GDM1 (cell line): ENCODE measurements around the gene MRRF.
A peak's percentile ranks its signal among the peaks of the same experiment; 100 is the strongest.
"Not testable (repeated sequence)": the region's sequence is repeated elsewhere in the genome, so short reads cannot be mapped to it uniquely, and the experiment has no call there.

Source experiments
- DNase-seq: peaks from one replicate; lab custom pipeline; 2025; lab: John Stamatoyannopoulos, UW

The MRRF gene

GRCh38 chr9:122356627-122357026 lies 91.9 kb downstream of the MRRF start:
- DNase-seq: no peak

DNA sequence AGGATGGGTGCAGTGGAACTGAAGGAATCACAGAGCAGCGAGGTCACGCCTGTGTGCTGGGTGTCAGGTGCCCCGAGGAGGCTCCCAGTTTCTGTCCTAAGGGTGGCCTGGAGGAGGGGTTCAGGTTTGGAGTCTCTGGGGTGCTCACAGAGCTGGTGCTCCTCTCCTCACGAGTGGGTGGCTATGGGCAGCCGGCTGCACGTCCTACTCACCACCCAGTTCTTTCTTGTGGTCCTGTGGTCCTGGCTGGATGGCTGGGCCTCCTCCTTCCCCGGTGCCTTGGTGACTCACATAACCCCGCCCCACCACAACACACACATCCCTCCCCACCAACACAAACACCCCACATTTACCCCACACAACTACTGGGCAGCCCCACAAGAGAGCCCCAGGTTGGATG lies 96.2 kb downstream of the MRRF start:
- no peak for DNase-seq

- DNase-seq: not testable (repeated sequence)
Measured at GRCh38 chr9:122363131-122363530, 98.4 kb downstream of the MRRF start.

DNA sequence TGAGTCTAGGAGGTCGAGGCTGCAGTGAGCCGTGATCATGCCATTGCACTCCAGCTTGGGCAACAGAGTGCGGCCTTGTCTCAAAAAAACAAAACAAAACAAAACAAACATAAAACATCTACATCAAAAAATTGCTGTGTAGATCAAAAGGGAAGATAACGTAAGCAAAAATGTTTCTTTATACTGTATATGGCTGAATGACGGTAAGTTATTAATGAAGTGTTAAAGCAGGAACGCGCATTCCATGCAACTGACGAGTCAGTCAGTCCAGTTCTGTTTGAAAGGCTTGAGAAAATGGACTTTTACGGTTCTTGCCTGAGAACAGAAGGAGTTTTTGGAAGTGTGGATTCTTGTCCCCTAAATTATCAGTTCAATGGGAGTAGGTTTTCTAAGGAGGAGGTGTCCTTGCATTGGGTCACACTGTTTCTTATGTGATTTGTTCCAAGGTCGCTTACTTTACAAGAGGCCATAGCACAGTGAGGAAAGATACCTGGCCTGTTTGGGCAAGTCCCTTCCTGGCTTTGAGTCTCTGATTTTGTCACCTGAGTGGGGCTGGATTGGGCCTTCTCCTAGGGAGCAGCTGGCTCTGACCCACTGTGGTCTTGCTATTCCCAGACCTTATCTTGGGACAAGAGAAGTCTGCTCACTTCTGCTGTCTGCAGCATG lies 99.6 kb downstream of the MRRF start:
- DNase-seq: no peak

- DNase-seq: no peak
Measured at GRCh38 chr9:122364783-122365150, 100.1 kb downstream of the MRRF start.

DNA sequence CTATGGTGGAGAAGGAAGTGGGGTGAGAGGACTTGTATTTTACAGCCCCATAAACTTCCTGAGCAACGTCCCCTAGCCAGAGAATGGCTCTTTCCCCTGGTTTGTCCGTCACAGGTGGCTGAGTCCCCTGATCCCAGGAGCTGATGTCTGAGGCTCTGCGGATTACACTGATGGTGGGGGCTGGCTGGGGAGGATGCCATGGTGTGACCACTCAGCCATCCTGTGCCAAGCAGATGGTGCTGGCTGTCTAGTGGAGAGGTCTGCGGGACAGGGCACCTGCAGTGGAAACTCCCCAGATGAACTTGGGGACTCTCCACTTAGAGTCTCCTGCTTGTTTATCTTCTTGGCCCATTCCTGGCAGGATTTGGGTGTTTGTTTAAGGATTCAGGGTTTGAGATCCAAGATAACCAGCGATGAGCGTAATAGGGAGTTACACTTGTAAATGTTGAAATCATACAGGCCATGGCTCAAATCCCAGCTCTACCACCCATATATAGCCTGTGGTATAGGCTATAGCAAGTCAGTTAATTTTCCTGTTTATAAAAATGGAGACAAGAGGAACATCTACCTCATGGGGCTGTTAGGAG lies 101.5 kb downstream of the MRRF start:
- DNase-seq: no peak

DNA sequence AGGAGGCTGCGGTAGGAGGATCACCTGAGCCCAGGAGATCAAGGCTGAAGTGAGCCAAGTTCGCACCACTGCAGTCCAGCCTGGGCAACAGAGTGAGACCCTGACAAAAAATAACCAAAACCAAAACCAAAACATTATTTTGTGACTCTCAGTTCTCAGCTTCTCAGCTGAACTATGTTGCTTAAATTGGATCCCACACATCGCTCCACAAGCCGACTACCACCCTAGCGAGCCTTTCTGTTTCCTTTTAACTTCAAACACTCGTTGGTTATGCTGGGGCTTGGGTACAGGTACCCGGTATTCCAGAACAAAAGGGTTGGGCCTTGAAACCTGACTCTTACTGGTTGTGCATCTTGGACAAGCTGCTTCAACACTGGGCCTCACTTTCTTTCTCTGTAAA lies 102.4 kb downstream of the MRRF start:
- no peak for DNase-seq

DNA sequence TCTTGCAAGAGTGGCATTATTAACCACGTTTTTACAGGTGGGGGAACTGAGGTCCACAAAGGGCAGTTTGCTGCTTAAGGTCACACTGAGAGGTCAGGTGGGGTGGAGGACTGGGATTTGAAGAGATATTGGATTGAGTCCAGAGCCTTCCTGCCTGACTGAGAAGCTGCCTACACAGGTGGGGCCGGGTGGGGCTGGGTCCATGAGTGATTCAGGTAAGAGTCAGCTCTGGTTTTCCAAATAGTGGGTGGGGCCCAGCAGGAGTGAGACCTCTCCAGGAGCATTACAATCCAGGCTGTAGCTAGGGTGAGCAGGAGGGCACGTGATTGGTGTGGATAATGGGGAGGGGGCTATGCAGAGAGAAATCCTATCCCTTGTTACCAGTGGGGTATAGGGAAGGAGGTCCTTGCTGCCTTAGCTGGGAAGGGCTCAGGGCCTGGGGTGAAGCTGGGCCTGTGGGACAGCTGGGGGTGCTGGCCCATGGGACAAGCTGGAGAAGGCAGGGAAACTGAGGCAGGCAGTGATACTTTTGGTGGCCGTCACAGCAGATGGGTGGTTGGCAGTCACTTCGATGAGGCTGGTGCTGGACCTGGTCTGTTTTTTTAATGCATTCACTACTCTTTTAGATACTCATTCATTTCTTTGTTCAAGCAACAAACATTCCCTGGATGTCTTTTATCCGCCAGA lies 103.2 kb downstream of the MRRF start:
- DNase-seq: no peak

DNA sequence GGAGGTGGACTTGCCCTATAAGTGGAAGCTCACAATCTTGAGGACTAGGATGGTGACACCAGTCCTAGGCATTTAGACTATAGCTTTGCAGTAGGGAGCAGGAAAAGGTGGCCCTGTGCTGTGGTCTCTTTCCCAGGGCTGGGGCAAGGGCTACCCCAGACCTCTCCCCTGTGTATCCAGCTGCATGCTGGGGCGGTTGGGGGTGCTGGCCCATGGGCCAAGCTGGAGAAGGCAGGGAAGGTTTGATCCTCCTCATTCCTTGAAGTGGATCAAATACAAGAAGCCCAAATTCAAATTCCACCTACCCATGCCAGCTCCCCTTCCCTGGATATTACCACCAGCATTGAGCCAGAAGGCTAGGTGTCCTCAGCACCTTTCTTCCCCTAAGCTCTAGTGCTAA lies 104.0 kb downstream of the MRRF start:
- no peak for DNase-seq

GRCh38 chr9:122370303-122370702 lies 105.6 kb downstream of the MRRF start:
- DNase-seq: peak; percentile 51

DNA sequence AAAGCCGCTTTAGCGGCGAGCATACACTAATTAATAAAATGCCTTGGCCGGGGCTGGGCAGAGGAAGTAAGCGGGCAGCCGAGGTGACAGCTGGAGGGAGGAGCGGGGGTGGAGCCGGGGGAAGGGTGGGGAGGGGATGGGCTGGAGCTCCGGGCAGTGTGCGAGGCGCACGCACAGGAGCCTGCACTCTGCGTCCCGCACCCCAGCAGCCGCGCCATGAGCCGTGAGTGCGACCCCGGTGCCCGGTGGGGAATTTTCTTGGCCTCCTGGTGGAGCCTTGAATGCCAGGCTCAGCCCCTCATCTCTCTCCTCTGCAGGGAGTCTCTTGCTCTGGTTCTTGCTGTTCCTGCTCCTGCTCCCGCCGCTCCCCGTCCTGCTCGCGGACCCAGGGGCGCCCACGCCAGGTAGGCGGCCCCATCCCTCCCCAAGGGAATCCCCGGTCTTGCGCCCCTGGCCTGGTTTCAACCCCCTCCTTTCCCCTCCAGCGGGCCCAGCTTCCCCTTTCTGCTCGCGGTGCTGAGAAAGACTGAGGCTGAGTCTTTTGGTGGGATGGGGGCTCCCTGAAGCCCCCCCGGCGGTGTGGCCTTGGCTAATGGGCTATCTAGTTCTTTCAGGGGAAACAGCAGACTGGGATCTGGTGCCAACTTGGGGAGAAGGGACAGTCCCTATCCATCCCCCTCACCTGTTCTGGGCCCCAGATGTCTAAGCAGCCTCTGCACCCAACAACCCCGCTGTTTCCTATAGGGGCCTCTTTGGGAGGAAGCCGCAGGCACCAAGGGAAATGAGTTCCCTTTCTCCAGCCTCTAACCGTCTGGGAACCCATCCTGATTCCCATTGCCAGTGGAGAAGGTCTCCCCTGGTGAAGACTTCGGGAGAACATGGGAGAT lies 106.4 kb downstream of the MRRF start, which contains the start of gene PTGS1:
PTGS1 (plus strand) TSS at position 156 of the 887 bp plus-strand sequence; CDS start at position 217, 61 bp downstream.
- peak; percentile 38 for DNase-seq

GRCh38 chr9:122371846-122372245 lies 107.2 kb downstream of the MRRF start:
- no peak for DNase-seq

DNA sequence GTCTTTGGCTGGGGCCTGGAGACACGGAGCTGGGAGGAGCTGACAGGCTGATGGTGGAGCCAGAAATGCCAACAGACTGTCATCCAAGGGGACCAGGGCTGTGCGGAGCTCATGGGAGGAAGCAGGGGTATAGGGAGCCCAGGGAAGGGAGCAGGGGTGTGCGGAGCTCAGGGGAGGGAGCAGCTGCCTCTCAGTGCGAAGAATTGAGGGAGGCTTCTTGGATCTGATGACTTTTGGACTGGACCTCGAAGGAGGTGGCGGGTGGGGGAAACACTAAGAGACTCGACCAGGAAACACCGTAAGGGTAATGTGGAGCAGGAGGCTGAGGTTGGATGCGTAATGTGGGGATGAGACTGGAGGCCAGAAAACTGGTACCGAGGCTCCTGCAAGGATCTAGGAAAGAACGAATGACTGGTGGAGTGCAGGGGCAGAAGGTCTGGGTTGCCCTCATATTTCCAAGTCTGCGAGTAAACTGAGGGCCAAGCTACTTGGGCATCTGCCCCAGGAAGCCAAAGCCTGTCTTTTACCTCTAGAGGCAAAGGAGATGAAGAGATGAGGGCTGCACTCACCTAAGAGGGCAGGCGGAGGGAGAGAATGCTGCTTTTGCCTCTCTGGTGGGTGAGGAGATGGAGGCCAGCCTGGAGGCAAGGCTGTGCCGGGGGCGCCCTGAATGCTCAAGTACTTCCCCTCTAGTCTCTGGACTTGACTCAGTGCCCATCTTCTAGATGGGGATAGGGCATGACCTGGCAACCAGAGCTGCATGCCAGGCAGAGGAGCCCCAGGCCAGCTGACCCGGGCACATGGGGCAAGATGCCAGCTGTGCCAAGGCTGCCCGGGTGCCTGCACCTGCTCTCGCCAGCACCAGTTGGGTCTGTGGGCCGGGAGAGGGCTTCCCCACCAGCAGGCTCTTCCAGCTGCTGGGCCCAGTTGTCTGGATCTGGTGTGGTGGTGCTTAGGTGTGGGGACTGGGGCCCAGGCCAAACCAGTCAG lies 108.5 kb downstream of the MRRF start:
- no peak for DNase-seq

DNA sequence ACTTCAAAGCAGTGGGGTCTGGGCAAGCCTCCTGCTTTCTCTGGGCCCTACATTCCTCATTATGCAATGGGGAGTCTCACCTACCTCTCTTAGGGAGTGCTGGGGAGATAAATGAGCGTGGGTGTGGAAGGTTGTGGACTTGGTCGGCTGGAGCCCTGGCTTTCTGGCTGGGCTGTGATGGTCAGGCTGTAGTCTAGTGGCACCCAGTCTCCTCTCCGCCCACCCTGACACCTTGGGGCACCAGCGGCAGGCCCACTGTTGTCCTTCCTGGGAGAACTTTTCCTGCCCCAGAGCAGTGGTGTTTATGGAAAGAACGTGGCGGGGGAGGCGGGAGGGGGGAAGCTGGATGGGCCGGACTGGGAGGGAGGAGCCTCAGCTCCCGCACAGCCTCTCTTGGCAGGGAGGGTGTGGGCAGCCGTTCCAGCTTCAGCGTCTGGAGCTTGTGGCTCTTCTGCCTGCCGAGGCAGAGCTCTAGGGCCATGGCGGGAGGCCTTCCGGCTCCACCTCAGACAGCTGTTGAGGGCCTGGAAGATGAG lies 110.3 kb downstream of the MRRF start:
- DNase-seq: no peak

DNA sequence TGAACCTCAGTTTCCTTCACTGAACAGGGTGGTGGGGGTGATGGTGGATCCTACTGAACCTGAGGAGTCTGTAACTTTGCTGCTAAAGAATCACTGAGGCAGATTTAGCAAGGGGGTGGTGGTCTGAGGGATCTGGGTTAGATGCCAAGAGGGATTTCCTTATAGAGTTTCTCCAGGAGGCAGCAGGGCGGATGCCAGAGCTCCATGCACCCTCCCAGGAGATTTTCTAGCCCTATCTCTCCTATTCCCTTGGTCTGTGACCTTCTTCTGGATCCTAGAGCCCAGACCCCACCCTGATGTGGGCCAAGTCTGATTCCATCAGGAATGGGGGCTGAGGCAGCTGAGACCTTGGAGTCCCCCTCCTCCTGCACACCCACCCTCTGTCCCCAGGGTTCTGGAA lies 112.1 kb downstream of the MRRF start:
- no peak for DNase-seq

DNA sequence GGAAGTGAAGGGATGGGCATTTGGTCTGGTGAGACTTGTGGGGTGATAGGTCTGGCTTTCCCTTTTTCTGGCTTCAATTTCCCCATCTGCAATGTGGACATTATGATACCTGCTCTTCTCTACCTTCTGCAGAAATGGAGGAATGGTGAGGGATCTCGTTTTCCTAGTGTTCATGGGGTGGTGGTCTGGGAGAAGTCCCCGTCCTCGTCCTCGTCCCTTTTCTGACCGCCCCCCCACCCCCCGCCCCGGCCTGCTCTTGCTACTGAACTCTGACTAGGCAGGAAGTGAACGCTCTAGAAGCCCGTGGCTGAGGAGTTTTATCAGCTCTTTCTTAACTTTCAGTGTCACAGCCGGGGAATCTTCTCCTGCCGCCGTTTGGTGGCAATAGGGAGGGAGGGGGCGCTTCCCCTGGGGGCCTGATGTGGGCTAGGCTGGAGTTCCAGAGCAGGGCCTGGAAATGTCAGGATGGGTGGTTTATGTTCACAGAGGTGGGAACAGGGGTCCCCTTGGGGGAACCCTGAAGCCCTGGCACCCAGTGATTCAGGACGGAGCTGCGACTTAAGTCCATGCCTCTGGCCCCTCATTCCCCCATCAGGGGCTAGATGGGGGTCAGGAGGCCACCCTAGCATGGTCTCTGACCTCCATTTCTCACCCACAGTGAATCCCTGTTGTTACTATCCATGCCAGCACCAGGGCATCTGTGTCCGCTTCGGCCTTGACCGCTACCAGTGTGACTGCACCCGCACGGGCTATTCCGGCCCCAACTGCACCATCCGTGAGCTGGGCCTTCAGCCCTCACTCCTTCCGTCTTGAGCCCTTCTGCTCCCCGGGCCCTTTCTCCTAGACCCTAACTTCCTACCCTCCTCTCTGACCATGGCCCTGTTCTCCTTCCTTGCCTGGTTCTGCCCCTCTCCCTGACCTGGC lies 112.8 kb downstream of the MRRF start:
- DNase-seq: no peak

DNA sequence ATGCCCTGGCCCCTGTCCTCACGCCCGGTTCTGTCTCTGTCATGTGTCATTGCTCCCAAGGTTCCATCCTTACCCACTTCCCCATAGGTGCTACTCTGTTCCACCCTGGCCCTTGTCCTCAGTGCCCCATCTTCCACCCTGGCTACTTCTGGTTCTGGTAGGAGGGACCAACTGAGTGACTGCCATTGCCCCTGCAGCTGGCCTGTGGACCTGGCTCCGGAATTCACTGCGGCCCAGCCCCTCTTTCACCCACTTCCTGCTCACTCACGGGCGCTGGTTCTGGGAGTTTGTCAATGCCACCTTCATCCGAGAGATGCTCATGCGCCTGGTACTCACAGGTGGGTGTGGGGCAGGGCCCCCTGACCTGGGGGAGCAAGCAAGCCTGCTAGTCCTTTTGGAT lies 113.6 kb downstream of the MRRF start:
- DNase-seq: no peak

DNA sequence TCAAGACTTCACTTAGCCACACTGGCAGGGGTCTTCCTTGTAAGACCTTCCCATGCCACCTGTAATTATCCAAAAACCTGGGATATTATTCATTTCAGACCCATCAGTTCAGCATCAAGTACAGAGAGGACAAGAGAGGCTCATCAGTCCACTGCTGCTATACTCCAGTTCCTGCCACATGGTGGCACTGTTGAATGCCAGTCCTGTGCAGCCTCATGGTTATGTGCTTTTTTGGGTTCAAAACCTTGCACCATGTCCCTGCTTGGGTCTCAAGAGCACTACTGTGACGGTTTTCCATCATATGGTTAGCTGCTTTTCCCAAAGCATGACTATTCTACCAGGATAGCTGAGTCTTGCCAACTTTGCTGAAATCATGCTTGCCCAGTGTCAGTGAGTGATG lies 114.7 kb downstream of the MRRF start:
- DNase-seq: peak; percentile 17

DNA sequence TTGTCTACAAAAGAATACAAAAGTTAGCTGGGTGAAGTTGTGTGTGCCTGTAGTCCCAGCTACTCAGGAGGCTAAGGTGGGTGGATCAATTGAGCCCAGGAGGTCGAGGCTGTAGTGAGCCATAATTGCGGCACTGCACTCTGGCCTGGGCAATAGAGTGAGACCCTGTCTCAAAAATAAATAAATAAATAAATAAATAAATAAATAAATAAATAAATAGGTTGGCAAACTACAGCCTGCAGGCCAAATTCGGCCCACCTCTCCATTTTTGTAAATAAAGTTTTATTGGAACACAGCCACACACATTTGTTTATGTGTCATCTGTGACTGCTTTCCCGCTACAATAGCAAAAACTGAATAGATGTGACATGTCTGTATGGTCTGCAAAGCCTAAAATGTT lies 115.6 kb downstream of the MRRF start:
- DNase-seq: no peak
